GM19324 (cell line): ENCODE measurements around the gene SCN9A.

Experiments
- ATAC-seq: cut with Tn5 transposase; IDR thresholded peaks from one replicate; pipeline ENCODE4 v1.9.1; 2021; ENCODE audit warnings: mild to moderate bottlenecking, moderate library complexity; ENCODE audit not compliant: unreplicated experiment, low FRiP score

SCN9A gene

GRCh38 chr2:166193407-166193806 lies 182.3 kb downstream of the SCN9A start:
- no peak for ATAC-seq

- ATAC-seq: no peak
Observed at GRCh38 chr2:166188084-166188483, 187.7 kb downstream of the SCN9A start.

GRCh38 chr2:166184789-166185188 lies 191.0 kb downstream of the SCN9A start:
- no peak for ATAC-seq

DNA sequence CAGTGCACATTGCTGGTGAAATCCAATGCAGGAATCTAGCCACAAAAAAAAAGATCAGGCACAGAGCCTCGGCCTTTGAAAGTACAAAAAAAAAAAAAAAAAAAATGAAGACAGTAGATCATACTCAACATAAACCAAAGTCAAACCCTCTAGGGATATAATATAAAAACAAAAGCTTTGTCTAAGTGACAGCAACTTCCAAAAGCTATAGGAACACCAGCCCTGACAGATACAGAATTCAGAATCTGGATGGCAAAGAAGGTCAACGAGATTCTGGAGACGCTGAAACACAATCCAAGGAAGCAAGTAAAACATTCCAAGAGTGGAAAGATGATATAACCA lies 194.0 kb downstream of the SCN9A start:
- no peak for ATAC-seq

DNA sequence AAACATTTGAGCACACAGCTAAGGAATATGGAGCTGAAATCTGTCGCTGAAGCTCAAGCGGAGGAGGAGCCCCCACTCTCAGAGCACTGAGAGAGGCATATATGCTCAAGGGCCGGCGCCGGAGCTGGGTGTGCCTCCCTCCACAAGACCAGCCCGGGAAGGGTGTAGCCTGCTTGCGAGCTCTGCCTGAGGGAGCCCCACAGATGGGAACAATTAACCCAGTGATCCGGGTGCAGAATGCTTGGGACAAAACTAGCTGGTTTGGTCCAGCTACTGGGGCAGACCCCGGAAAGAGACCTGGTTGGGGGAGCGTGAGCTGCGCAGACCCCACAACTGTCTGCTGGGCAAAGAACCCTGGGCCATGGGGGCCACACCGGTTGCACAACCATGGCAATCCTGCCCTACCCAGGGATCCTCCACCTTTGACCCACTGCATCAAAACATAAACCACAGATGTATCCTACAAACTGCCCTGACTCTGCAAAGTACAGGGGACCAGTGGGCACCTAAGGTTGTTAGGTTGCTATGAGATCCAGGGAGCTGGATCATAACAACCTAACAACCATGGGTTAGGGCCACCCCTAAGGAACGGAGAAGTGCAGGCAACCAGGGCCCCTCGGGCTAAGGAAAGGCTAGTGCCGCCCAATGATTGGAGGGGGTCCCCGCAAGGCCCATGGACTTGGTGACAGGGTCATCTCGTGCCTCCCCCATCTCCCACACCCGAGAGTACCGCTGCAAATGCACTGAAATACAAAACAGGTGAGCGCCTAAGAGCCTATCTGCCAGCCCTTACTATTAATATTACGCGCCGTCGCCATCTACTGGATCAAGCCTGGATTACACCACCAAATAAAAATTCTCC lies 194.6 kb downstream of the SCN9A start:
- peak; percentile 90 for ATAC-seq

DNA sequence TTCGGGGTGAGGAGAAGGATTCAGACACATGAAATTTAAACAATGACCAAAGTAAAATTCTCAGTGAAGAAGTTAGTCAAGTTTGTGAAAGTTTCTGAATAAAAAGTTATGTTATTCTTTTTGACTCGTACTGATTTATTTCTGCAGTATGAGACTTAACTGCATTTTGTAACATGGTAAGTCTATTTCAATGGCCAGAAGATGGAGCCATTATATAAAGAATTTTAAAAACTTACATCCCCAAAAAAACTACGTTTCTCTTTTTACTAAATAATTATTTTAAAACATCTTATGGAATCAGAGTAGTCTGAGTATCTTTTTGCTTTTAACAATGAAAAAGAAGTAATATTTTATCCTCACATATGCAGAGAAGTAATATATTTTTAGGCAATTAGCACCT lies 196.5 kb downstream of the SCN9A start:
- ATAC-seq: no peak

DNA sequence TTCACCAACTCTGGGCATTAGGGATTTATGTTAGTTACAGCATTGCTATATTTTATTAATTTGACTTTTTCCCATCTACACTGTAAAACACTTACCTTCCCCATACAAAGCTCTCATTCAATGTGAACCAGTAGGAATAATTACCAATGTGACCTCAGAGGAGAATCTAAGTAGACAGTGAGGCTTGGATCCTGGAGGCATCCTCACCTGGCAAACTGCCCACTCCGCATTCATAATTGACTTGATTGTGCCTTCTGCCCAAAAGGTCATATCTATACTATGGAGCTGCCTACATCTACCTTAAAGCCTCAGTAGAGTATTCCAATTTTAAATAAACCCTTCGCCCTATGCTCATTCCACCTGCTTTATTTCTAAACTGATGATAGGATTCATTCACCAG lies 202.5 kb downstream of the SCN9A start:
- ATAC-seq: no peak

DNA sequence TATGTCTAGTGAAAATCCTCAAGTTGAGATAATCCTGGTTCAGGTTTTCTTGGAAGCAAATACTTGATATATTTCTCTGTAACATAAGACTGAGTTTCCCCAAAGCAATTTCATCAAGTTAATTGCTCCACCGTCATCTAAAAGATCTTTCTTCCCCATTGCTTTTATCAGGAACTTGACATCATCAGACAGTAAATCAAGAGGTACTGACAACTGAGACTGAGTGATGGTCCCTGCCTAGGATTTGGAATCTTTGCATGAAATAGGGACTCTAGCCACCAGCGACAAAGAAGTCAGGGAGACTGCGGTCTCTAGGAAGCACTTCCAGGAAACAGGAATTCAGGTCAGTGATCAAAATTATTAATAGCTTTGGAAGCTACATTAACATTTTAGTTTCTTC lies 204.5 kb downstream of the SCN9A start:
- ATAC-seq: no peak

DNA sequence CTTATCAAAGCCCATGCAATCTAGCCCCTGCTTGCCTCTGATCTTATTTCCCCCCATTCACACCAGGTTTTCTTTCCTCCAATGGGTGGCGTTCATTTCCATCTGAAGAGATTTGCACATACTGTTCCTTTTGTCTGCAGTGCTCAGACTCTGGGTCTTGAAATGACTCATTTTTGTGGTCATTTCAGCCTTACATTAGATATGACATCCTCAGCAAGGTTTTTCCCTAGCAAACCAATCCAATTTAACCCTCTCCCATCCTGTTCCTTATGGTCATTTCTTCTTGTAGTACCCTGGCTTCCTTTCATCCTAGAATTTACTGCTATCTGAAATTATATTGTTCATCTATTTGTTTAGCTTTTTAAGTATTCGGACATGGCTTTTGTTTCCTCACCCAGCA lies 205.4 kb downstream of the SCN9A start:
- ATAC-seq: no peak

DNA sequence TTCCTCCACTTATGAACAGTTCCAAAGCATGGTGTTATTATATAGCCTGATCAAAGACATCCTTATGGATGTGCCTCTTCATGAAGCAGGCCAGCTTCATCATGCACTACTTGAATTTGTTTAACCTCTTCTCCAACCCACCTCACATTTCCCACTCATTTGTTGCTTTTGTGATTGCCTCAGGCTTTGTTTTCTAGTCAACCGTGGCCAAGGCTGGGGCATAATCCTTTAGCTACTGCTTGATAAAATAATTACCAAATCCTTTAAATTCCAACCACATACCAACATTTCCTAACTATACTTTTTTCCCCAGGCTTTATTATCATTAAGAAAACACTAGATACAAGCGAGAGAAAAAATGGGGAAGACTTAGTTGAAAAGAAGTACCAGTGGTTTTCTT lies 208.3 kb downstream of the SCN9A start:
- ATAC-seq: no peak

- ATAC-seq: no peak
Observed at GRCh38 chr2:166163775-166164174, 212.0 kb downstream of the SCN9A start.

DNA sequence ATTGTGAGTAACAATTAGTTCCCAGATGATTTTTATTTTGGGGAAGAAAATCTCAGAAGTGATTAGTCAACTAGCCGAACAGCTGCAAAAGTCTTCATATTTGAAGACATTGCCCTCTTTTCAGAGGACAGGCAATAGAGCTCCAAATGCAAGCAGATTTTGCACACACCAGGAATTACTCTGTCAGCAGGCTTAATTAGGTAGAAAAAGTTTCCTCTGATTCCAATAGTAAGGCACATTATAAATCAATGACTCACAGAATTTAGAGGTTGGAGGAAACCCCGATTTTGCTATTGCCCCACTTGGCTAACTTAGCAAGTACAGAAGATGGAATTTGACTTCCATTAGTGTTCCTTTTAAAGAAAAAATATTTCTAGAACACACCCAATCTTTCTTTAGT lies 217.2 kb downstream of the SCN9A start:
- ATAC-seq: no peak

DNA sequence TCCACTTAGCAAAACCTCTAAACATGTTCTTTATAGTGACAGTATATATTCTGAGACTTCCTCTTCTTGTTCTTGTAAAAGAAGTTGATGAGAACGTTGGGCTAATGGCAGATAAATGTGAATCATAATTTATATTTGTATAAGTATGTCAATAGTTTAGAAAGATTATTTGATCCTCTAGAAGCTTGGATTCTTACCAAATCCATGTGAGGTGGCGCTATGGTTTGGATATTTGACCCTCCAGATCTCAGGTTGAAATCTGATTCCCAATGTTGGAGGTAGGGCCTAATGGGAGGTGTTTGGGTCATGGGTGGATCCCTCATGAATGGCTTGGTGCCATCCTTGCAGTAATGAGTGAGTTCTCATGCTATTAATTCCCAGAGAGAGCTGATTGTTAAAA lies 218.2 kb downstream of the SCN9A start:
- no peak for ATAC-seq

DNA sequence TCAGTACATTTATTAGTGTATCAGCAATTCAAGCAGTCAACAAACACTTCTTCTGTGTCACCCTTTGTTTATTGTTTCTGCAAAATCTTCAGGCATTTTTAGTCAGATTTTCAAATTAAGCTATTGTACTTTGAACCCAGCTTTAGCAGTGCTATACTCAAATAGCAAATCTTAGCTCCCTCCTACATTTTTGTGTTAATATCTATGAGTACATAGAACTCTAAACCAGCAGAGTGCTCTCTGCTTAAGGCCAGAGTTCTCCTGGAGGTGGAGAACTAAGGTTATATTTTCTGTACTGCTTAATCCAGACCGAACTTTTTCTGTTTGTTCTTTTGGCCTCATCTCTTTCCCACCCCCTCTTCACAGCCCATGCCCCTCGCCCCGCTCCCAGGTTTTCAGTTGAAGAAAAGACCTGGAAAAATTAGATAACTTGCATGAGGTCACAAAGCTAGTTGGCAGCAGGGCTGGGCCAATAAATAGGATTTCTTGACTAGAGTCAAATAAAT lies 218.7 kb downstream of the SCN9A start:
- no peak for ATAC-seq

DNA sequence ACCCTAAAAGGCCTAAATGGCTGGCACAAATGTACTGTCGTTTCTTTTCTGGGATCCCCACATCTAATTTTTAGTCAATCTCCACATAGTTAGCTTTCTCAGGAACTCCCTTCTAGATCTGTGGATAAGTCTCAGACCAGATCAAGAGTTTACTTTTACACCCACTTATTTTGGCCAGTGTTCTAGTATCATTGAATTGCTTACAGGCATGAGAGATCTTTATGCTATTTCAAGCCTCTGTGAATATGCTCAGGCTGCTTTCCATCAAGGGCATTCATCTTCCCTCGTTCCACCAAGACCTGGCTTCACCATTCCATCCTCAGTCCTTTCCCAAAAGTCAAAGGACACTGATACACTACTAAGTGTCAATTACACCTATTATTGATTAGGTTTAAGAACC lies 220.2 kb downstream of the SCN9A start:
- no peak for ATAC-seq

DNA sequence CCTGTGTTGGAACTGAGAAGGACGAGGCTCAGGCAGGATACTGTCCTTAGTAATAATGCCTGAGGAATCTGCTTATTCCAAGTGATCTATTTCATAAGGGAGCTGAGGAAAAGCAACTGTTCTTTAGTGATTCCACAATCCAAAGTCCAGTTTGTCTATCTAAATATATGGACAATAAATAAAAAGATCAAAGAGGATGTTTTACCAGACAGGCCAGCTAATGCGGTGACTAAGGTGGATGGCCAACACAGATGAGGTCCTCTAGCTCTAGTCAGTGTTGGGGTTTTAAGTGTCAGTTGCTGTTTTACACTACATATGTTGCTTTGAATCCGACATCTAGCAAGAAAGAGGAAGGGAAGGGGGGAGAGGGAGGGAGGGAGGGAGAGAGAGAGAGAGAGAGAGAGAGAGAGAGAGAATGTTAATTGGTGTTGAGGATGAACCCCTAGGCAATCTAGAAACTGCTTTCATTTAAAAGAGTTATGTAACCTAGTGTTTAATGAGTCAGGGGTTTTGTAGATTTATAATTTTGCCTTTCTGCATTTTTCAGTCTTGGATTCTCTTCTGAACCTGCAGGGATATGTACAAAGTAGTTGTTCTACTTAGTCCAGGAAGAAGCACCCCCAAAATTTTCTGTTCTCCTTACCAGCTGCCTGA lies 220.9 kb downstream of the SCN9A start:
- ATAC-seq: no peak

GRCh38 chr2:166152064-166152463 lies 223.7 kb downstream of the SCN9A start:
- no peak for ATAC-seq

DNA sequence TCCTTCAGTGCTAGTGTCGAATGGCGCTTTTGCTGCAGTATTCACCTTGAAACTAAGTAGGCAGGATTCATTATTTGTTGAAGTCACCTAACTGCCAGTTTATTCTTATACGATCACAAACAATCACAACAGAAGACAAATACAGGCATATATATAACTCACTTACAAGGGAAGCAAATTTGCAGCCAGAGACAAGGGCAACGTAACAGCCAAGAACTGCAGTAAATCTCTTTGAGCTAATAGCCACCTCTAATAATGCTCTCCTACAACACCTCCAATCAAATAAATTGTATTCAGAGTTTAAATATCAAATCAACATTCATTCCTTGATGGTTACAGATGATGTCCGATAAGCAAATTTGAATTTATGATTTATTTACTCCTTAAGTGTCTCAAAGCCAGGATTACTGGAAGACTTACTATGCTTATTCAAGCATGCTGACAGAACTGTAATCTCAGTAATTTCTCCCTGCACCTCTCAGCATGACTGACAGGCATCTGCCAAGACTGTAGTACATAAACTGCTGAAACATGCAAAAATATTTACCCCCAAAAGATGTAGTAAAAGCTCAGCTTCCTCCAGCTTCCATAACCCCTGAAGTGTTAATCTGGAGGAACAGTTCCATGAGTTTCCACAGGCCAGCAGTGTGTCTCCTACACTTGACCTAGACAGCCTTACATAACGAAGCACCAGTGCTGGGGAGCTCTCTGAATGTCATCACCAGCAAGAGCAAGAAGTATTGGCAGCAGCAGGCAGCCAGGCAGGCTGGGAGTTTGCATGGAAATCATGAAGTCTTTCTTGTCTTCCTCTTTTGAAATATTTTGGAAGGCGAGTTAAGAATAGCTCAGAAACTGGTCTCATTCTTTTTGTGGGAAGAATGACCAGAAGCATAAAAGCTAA lies 227.0 kb downstream of the SCN9A start:
- no peak for ATAC-seq

GRCh38 chr2:166147883-166148282 lies 227.9 kb downstream of the SCN9A start:
- no peak for ATAC-seq
